Measurements from ENCODE around the gene ZNF93. TPM values are rescaled to one million over a fixed set of nuclear protein-coding genes. Genes with fewer than 3 reads are reported as not detected.

Gene ZNF93
- total and polyA plus RNA-seq, 2 of the 8 experiments (the other 6 are each of a cell fraction or from before 2014, with no cell fraction given), result 40.8 to 61.8 TPM

- DNase-seq (ENCODE audit: low read depth in 1 of 2, low spot score in 2 of 2) (peak; percentile 91 to 97), FAIRE-seq (peak; percentile 79)
- H4K20me1 ChIP-seq (replicated peaks in 1 of 2; ENCODE audit: control insufficient read depth in 1 of 2, insufficient read depth in 2 of 2, low read length in 2 of 2), result peaks cover 8 to 14% of the 10 kb centered on the region in 2 experiments
- no peak within 1 kb of the TSS; the same call in 1 of the 2 replicates for H2BK12ac ChIP-seq (ENCODE audit: low read depth, low read length)
- ChIA-PET POLR2A (ENCODE audit: partially characterized antibody) (interaction anchor here (0.6 to 19.0 kb wide), 37 partner anchors 10 to 416 kb away, joined by 3 to 453 read pairs (median 5); partner anchors contain the start of genes ZNF101, ZNF14, ZNF506 and ZNF93), CTCF (ENCODE audit: partially characterized antibody) (interaction anchor here (1.1 to 1.3 kb wide), 2 partner anchors 36 kb away, joined by 3 read pairs; no protein-coding TSS in a partner anchor)
- H3K27ac ChIP-seq (ENCODE audit: low read depth, low read length), result peak within 1 kb of the TSS; percentile 100
- H2AFZ ChIP-seq (ENCODE audit: low read length), result no peak within 1 kb of the TSS
- H3K4me3 ChIP-seq (ENCODE audit: extremely low read depth in 1 of 4, insufficient read depth in 2 of 4, low read depth in 3 of 4, low read length in 4 of 4), result peak within 1 kb of the TSS; percentile 84 to 99 (median 90)
- H3K27me3 ChIP-seq (replicated peaks in 1 of 4; ENCODE audit: control insufficient read depth in 3 of 4, extremely low read depth in 1 of 4, insufficient read depth in 3 of 4, low read length in 3 of 4), result no peaks in the 10 kb centered on the region
- H3K36me3 ChIP-seq (ENCODE audit: control insufficient read depth in 2 of 4, insufficient read depth in 4 of 4, low read length in 3 of 4), result 0 out of 8 replicates have a peak, but pooled peaks cover 0 to 2% (median 0%) of the 10 kb centered on the region in 4 experiments
- H3K4me2 ChIP-seq (ENCODE audit: insufficient read depth in 1 of 2, low read depth in 2 of 2, low read length in 2 of 2), result peak within 1 kb of the TSS; percentile 81 to 94
- peak within 1 kb of the TSS; percentile 96 for H4K91ac ChIP-seq (replicated peaks; ENCODE audit: insufficient read length, low read length)
- 1% methylated on average over 43 of the region's 43 CpGs; no CpG with 5 or more reads in 1 of the 2 experiments for WGBS, 2 experiments (ENCODE audit: extremely low coverage in 1 of 2, insufficient coverage in 1 of 2, insufficient read length in 1 of 2, insufficient replicate concordance in 2 of 2, low coverage in 1 of 2, low lambda C conversion rate in 2 of 2, missing lambda C conversion rate in 1 of 2)
- H3K4me1 ChIP-seq (replicated peaks in 1 of 4; ENCODE audit: control insufficient read depth in 3 of 4, insufficient read depth in 4 of 4, low read length in 3 of 4), result peaks cover 0 to 3% (median 1%) of the 10 kb centered on the region in 4 experiments; a peak in 2 of 7 replicates
- H3K9me3 ChIP-seq (ENCODE audit: insufficient read depth in 2 of 2, low read depth in 1 of 2, low read length in 1 of 2), result no peaks in the 10 kb centered on the region
- no peak within 1 kb of the TSS for H3K23ac ChIP-seq (ENCODE audit: insufficient read length)
- no peak within 1 kb of the TSS for H2BK15ac ChIP-seq (ENCODE audit: low read length)
- H3K23me2 ChIP-seq (ENCODE audit: low read depth, low read length), result peaks cover 2% of the 10 kb centered on the region; the same call in 1 of the 2 replicates
- peaks cover 38 to 50% of the 10 kb centered on the region in 2 experiments for H3K79me2 ChIP-seq (ENCODE audit: control insufficient read depth in 1 of 2, insufficient read depth in 2 of 2, low read length in 2 of 2)
- peak within 1 kb of the TSS; percentile 92; the same call in 1 of the 2 replicates for H2AK5ac ChIP-seq (ENCODE audit: low read depth, low read length)
- H3K56ac ChIP-seq (replicated peaks; ENCODE audit: insufficient read length, low read depth, low read length), result peak within 1 kb of the TSS; percentile 98
- H3K18ac ChIP-seq (ENCODE audit: extremely low read depth, low read length), result peak within 1 kb of the TSS; percentile 89
- no peak within 1 kb of the TSS for H3K14ac ChIP-seq (ENCODE audit: insufficient read length)
- peak within 1 kb of the TSS; percentile 100; the same call in 1 of the 2 replicates for H4K8ac ChIP-seq (ENCODE audit: extremely low read depth, insufficient read depth, low read length)
- peak within 1 kb of the TSS; percentile 89 for H3K4ac ChIP-seq (replicated peaks; ENCODE audit: insufficient read length, low read depth, low read length)
- H3K79me1 ChIP-seq (ENCODE audit: low read depth, low read length), result no peaks in the 10 kb centered on the region
- H2BK20ac ChIP-seq (ENCODE audit: low read length), result no peak within 1 kb of the TSS
- peak within 1 kb of the TSS; percentile 98 to 100 (median 99) for H3K9ac ChIP-seq (replicated peaks in 1 of 4; ENCODE audit: extremely low read depth in 1 of 4, low read depth in 3 of 4, low read length in 3 of 4)
- H4K5ac ChIP-seq (ENCODE audit: insufficient read length, low read depth, low read length), result peak within 1 kb of the TSS; percentile 98
- H2BK5ac ChIP-seq (ENCODE audit: low read depth, low read length), result peak within 1 kb of the TSS; percentile 96
- H2BK120ac ChIP-seq (replicated peaks; ENCODE audit: low read depth, low read length), result no peak within 1 kb of the TSS
- TF ChIP-seq CHD2 (IDR thresholded peaks at IDR 0.05; ENCODE audit: low read length) (peak; percentile 68), RNF2 (IDR thresholded peaks at IDR 0.05; ENCODE audit: borderline replicate concordance, low read depth, low read length, missing control alignments, poor library complexity, severe bottlenecking) (no peak), BRCA1 (IDR thresholded peaks at IDR 0.05; ENCODE audit: low read depth, low read length) (no peak), EZH2 (IDR thresholded peaks at IDR 0.05; ENCODE audit: low read depth, low read length, severe bottlenecking) (no peak), RXRA (IDR thresholded peaks at IDR 0.05; ENCODE audit: insufficient read depth, low read depth, low read length) (no peak), E2F6 (IDR thresholded peaks at IDR 0.05) (peak; percentile 50; the same call in 1 of the 2 replicates), EP300 (IDR thresholded peaks at IDR 0.05; ENCODE audit: borderline replicate concordance in 1 of 2, low read depth in 2 of 2, low read length in 2 of 2) (no peak), BACH1 (IDR thresholded peaks at IDR 0.05; ENCODE audit: low read length) (no peak)
- TF ChIP-seq, protein P1, sequence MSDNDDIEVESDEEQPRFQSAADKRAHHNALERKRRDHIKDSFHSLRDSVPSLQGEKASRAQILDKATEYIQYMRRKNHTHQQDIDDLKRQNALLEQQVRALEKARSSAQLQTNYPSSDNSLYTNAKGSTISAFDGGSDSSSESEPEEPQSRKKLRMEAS (IDR thresholded peaks at IDR 0.05), result peak; percentile 71; the same call in 1 of the 2 replicates
These were observed 34.8 kb upstream of the ZNF93 start, which contains the start of gene ZNF253 for GRCh38 chr19:19865750-19866610. Gene ZNF253 (plus strand): TSS chr19:19865882. CDS start chr19:19865997, 115 bp downstream.

All from H1 (cell line).